GM13976 (cell line): ENCODE measurements around the gene PKD1L1.

Experiments
- DNase-seq: peaks from one replicate; pipeline ENCODE4 v3.0.0; 2012; ENCODE audit warnings: low spot score
- in situ Hi-C: fragments of 300-500 bp; cut with MboI; formaldehyde crosslinking; loops from one replicate; pipeline ENCODE4 v1.12.0; 2022; ENCODE audit warnings: low sequenced_read_pairs, mixed read lengths, inconsistent platforms; ENCODE audit not compliant: unreplicated experiment
- TF ChIP-seq, protein P1 (sequence below): IDR thresholded peaks from 2 replicates; pipeline ENCODE4 v1.5.1; 2012; ENCODE audit warnings: borderline replicate concordance, mild to moderate bottlenecking; ENCODE audit not compliant: insufficient read depth; ENCODE audit errors: extremely low read depth, missing control alignments, control extremely low read depth

Gene PKD1L1

DNA sequence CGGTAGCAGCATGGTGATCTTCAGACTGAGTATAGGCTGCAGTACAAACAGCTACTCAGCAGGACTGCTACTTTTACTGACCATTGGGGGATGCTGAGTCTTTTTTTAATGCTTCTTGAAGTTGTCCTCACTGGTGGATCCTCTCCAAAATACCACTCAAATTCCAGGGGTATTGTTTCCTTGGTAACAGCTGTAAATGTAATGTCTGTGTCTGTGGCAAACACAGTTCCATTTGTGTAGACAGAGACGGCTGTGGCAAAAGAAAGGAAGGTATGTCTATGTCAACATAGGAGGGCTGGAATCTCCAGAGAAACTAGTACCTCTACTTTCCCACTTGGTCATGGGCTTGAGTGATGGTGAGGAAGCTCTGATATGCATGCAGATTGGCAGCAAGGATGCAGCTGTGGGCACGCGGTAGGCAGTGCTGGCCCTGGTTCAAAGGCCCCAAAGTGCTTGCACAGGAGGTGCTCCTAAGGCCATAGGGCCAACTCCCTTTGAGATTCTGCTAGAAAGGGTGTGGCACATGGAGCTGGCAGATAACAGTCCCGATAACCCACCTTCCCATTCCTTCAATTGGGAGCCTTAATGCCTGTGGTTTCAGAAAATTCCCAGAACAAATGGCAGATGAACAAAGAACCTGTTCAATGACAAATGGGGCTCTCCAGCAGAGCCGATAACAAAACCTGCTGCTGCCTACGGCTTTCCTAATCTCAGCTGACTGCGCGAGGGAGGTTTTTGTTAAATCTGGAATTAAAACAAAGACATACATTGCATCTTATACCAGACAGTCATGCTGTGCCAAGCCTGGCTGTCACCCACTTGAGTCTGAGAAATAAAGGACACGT, 43.0 kb downstream of the PKD1L1 start:
- TF ChIP-seq, protein P1, sequence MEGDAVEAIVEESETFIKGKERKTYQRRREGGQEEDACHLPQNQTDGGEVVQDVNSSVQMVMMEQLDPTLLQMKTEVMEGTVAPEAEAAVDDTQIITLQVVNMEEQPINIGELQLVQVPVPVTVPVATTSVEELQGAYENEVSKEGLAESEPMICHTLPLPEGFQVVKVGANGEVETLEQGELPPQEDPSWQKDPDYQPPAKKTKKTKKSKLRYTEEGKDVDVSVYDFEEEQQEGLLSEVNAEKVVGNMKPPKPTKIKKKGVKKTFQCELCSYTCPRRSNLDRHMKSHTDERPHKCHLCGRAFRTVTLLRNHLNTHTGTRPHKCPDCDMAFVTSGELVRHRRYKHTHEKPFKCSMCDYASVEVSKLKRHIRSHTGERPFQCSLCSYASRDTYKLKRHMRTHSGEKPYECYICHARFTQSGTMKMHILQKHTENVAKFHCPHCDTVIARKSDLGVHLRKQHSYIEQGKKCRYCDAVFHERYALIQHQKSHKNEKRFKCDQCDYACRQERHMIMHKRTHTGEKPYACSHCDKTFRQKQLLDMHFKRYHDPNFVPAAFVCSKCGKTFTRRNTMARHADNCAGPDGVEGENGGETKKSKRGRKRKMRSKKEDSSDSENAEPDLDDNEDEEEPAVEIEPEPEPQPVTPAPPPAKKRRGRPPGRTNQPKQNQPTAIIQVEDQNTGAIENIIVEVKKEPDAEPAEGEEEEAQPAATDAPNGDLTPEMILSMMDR = no peak
- no peak for DNase-seq
- in situ Hi-C loops = no loop called here

DNA sequence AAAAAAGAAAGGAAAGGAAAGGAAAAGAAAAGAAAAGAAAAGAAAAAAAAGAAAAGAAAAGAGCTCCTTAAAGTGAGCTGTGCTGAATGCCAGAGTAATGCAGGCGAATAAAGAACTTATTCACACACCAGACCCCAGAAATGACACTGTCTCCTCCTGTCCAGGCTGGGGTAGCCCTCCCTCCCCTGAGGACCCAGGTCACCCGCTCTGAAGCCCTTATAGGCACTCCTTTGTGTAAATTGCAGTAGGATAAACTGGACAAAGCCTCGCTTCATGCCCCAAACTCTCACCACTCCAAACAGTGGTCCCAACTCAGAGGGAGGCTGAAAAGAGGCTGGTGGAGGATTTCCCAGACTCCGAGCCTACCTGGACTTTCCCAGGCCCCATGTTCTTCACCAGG, 46.3 kb downstream of the PKD1L1 start:
- no peak for DNase-seq
- TF ChIP-seq, protein P1 = no peak
- in situ Hi-C loops = no loop called here

DNA sequence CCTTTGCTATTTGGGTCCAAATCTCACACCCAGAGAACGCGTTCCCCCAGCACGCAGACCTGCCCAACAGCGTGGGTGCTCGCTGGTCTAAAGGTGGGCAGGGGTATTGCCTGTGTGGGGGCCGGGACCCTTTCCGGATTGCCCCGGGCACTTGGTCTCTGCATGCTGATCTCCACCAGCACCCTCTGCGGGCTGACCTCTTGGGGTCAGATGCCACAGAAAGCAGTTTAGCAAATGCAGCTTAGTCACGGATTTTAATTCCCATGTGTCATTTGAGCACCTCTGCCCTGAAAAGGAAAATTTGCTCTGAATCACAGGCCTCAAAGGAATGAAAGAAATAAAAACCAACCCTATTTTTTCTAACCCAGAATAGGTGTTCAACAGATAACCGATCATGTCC, 46.7 kb downstream of the PKD1L1 start:
- in situ Hi-C loops = no loop called here
- DNase-seq = no peak
- TF ChIP-seq, protein P1 = no peak

DNA sequence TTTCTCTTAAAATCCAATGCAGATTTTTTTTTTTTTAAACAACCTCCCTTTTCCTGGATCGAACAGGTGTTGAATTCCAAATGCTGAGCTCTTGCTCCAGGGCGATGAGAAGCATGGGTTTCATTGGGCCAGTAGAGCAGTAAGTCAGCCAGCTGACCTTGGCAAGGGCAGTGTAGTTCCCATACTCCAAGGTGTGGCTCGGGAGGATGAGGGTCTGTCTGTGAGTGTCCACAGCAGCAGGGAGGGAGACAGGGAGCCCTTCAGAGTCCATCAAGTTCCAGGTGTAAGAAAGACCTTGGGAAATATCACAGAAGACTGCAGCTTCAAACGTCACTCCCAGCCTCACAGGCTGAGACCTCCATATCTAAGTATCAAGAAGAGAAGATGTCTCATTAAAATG, 50.4 kb downstream of the PKD1L1 start:
- TF ChIP-seq, protein P1 = no peak
- no peak for DNase-seq
- in situ Hi-C loops = no loop called here

DNA sequence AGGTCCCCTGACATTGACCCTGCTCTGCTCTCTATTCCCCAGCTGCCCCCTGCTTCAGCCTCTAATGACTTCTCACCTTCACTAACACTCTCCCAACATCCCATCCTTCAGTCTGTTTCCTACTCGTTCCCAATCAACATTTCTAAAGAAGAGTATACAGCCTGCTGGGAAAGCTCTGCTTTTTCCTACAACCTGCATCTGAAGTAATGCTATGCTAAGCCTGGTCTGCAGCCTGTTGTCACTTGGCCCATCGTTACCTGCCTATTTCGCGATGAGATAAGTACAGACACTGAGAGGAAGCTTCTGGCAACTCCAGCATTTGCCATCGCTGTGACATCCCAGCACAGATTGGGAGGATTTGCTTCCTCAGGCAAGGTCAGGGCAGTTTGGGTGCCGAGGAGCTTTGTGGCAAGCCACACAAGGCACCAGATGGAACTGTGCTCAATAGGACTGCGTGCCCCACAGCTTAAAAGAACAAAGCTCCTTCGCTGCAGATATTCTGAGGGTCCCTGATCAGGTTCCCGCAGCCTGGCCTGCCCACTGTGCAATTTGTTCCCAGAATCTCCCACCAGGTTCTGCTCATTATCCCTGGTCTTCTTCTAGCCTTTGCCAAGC, 51.4 kb downstream of the PKD1L1 start:
- TF ChIP-seq, protein P1 = no peak
- in situ Hi-C loops = no loop called here
- DNase-seq = no peak

DNA sequence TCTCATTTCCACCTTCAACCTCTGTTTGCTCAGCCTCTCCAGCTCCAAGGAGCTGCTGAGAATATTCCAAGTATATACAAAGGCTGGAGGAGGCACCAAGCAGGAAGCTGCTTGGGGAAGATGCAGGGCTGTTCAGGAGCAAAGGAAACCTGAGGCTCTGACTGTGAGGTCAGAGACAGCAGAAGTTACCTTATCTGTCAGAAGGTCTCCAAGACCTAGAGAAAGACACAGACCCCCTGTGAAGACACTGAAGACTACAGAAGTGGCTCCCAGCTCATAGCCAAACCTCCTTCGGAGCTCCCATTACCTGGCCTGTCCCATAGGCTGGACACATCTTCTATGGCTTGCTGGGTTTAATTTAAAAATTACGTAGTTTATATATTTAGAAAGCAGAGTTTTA, 53.2 kb downstream of the PKD1L1 start:
- DNase-seq = no peak
- in situ Hi-C loops = no loop called here
- TF ChIP-seq, protein P1 = no peak
